Bronchial epithelial cell (primary cell): ENCODE results near the gene AFDN. TPM values are rescaled to one million over a fixed set of nuclear protein-coding genes. Genes with fewer than 3 reads are reported as not detected.

Source experiments
- DNase-seq: peaks from one replicate; pipeline ENCODE4 v3.0.0-alpha.2; 2010; ENCODE audit warnings: low read depth
- FAIRE-seq: peaks from 2 replicates; lab custom pipeline; 2011; peaks lifted over from hg19 to GRCh38; lab: Jason Lieb, UNC
- H3K27me3 ChIP-seq: 2 replicates; pipeline ENCODE4 v1.5.1; 2011; ENCODE audit warnings: low read length; ENCODE audit not compliant: control insufficient read depth, insufficient read depth
- H3K36me3 ChIP-seq: 2 replicates; pipeline ENCODE4 v1.5.1; 2011; ENCODE audit warnings: low read length; ENCODE audit not compliant: control insufficient read depth, insufficient read depth
- H3K4me3 ChIP-seq: 2 replicates; pipeline ENCODE4 v1.5.1; 2011; ENCODE audit warnings: mild to moderate bottlenecking, low read depth, low read length, control low read depth
- total RNA-seq: library from RNA; depleted of rRNA; stranded (reverse); fragments of >200 nt; gene quantifications from 2 replicates; pipeline ENCODE4 v1.2.1, GENCODE V29; 2014
- TF ChIP-seq, protein P1 (sequence below): IDR thresholded peaks from 2 replicates; pipeline ENCODE4 v1.5.1; 2011; ENCODE audit warnings: mild to moderate bottlenecking, moderate library complexity, low read length, control low read depth, inconsistent platforms; ENCODE audit not compliant: insufficient read depth, severe bottlenecking

AFDN gene
- total RNA-seq, 1 donor from 2014 or later = 146 TPM

DNA sequence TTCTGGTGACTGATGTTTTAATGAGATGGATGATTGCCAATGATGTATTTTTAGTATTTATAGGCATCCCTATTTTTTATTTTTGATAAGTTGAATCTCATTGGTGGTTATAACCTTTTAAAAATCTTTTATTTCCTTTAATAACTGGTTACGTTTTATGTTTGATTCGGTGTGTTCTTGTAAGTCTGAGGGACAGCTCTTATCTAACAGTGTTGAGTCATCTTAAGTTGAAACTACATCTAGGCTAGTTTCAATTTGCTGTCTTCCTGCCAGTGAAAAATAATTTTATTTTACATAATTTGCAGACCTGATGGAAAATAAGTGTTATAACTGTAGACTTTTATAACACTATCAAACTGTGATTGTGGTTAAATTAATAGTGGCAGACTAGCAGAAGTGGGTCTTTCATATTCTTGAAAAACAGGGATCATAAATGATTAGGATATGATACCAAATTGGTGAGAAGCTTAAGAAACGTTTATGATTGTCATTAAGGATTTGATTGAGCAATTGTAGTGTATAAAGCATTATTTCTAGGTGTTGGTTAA is 4.6 kb downstream of the AFDN start:
- no peak for FAIRE-seq
- Histone ChIP-seq H3K36me3 (no peaks in the 10 kb centered on the region), H3K27me3 (no peaks in the 10 kb centered on the region), H3K4me3 (no peak overlapping the region)
- DNase-seq = peak; percentile 70
- TF ChIP-seq, protein P1, sequence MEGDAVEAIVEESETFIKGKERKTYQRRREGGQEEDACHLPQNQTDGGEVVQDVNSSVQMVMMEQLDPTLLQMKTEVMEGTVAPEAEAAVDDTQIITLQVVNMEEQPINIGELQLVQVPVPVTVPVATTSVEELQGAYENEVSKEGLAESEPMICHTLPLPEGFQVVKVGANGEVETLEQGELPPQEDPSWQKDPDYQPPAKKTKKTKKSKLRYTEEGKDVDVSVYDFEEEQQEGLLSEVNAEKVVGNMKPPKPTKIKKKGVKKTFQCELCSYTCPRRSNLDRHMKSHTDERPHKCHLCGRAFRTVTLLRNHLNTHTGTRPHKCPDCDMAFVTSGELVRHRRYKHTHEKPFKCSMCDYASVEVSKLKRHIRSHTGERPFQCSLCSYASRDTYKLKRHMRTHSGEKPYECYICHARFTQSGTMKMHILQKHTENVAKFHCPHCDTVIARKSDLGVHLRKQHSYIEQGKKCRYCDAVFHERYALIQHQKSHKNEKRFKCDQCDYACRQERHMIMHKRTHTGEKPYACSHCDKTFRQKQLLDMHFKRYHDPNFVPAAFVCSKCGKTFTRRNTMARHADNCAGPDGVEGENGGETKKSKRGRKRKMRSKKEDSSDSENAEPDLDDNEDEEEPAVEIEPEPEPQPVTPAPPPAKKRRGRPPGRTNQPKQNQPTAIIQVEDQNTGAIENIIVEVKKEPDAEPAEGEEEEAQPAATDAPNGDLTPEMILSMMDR = no peak

DNA sequence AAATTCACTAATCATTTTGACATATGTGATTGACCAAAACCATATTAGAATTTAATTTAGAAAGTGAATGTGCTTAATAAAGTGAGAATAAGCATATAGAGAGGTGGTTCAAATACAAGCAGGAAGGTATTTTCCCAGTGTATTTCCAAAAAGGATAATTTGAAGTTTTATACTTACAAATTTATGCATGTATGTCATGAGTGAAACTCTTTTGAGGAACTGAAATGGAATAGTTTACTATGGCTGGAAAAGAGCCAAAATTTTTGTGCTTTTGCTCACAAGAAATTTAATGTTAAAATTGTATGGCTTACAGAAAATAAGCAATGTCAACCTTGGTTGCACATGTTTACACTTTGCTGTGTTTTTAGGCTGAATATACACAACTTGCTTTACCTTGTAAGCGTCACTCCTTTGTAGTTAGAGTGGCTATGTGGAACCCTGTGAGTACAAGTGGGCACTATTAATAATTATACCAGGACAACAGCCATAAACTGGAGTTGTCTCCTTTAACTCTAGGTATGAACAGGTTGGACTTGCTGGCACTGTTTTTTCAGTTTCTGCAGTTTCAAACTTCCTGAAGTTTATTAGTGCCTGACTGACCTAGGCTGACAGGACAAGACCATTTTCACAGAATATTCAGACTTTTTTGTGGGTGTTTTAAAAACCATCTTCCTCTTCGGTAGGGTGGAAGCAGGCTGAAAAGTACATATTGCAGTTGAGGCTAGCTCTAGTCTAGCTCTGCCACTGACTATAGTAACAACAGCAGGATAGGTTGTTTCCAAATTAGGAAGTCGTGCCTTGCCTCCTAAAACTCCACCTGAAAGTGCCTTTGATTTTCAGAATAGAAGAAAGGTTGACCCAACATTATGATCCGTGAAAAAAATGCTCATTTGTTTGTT is 6.0 kb downstream of the AFDN start:
- no peak overlapping the region for H3K4me3 ChIP-seq
- DNase-seq (no peak), FAIRE-seq (no peak)
- TF ChIP-seq, protein P1 = no peak
- H3K36me3 ChIP-seq = no peaks in the 10 kb centered on the region
- H3K27me3 ChIP-seq = no peaks in the 10 kb centered on the region

DNA sequence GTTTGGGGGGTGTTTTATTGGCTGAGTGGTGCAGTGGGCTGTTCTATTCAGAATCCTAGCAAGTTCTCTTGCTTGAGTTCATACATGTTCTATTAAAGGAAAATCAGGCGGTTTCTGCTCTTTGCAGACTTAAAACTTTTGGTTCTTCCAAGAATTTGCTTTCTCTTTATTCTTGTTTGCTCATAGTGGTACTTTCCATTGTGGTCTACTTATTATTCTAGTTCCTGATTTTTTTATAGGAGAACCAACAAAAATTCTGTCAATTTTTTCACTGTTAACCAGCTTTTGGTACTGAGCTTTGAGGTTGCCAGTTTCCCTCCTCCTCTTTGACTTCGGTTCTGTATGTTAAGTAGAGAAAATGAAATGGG is 6.7 kb downstream of the AFDN start:
- TF ChIP-seq, protein P1 = no peak
- no peak overlapping the region for H3K4me3 ChIP-seq
- H3K36me3 ChIP-seq = no peaks in the 10 kb centered on the region
- no peaks in the 10 kb centered on the region for H3K27me3 ChIP-seq
- FAIRE-seq (no peak), DNase-seq (no peak)

DNA sequence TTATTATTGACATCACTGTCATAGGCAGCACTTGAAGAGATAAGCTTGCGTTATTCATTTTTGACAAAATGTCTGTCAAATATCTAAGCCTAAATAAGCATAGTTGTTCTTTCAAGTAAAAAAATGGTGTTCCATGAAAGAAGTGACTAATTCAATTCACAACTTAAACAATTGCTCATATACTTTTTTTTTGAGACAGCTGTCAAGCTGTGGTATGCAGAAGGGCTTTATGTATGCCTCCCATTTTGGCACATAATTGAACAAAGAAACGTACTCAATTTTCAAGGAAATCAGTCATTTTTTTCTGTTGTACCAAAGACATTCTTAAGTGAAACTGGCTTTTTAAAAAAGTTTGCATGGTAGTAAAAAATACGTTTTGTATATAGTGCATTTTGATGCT is 8.5 kb downstream of the AFDN start:
- FAIRE-seq = no peak
- TF ChIP-seq, protein P1 = no peak

DNA sequence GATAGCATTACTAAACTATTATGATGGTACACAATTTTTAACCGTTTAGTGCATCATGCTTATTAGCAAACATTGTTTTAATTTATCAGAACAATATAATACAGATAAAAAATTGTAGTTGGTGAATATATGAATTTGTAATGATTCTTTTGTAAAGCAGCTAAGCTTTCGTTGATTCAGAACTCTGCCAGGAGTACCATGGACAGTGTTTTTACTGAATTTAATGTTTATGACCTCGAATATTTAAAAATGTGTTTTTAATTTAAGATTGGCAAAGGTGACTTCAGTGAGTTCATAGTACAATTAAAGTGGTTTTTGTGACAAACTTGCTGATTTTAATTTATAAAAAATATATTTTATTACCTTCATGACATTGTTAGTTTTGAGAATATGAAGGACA is 10.0 kb downstream of the AFDN start:
- no peak for DNase-seq
- no peaks in the 10 kb centered on the region for H3K36me3 ChIP-seq
- H3K27me3 ChIP-seq = no peaks in the 10 kb centered on the region
- TF ChIP-seq, protein P1 = no peak
- no peak overlapping the region for H3K4me3 ChIP-seq
- FAIRE-seq = no peak

More for the DNA sequence above, 8.5 kb downstream of the AFDN start:
- Histone ChIP-seq H3K4me3 (no peak overlapping the region), H3K27me3 (no peaks in the 10 kb centered on the region), H3K36me3 (no peaks in the 10 kb centered on the region)
- no peak for DNase-seq
